Adrenal gland (tissue), 5 donors: Measurements from ENCODE around the gene PTPN3.

Experiments
- CTCF ChIP-seq, 6 experiments: fragments of 450-650 bp in 4 of 6; fragments of 200-600 bp in 2 of 6; sonication (generic) in 1 of 6; IDR thresholded peaks; 1 replicate in 5 of 6; 2 replicates in 1 of 6; pipeline versions ENCODE4 v1.5.1 to v1.8.0; 2016 to 2021; ENCODE audit warnings: antibody characterized with exemption in 6 of 6, mild to moderate bottlenecking in 2 of 6, moderate library complexity in 1 of 6
- POLR2A ChIP-seq, 2 donors: fragments of 450-650 bp; IDR thresholded peaks; one replicate each; pipeline ENCODE4 v1.6.1; 2017; ENCODE audit warnings: antibody characterized with exemption in 2 of 2, mild to moderate bottlenecking in 2 of 2, moderate library complexity in 1 of 2
- donor health status: DM: no; HTN: no; CAD: no.

DNA sequence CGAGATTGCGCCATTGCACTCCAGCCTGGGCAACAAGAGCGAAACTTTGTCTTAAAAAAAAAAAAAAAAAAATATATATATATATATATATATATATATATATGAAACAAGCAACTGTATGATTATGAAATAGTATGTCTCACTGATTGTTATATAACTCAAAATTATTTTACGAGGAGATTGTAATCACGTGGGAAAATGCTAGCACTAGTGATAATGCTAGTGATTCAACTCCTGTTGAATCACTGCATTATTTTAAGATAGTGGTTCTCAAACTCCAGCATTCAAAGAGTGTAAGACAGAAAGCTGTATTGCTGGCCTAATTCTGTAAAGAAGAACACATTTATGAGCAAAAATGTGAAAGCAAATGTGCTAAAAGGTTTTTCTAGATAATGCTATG, 12.4 kb upstream of the PTPN3 start:
- TF ChIP-seq CTCF (IDR thresholded peaks at IDR 0.05), result no peak
- TF ChIP-seq POLR2A (IDR thresholded peaks at IDR 0.05), result no peak
